ENCODE data around the gene MCCC1. TPM values are rescaled to one million over a fixed set of nuclear protein-coding genes. Genes with fewer than 3 reads are reported as not detected.
"Not testable (repeated sequence)": the region's sequence is repeated elsewhere in the genome, so short reads cannot be mapped to it uniquely, and the experiment has no call there.

The MCCC1 gene
- total RNA-seq, 1 donor from 2014 or later = 102 TPM

DNA sequence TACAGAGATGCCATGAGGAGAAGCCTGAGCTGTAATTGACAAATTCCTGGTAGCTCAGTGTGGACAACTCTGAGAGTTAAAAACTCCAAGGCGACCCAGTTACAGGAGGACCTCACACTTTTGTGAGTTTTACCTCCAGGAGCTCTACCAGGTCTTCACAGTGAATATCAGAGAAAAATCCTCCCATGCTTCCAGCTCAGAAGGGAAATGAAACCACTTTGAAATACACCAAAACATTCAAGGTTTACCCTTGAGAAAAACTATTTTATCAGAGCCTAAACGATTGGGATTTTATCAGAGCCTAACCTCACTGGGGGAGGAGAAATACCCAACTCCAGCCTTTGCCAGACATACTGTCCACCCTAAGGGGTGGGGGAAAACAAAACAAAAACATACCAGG is 52.4 kb downstream of the MCCC1 start:
- no peak for DNase-seq (ENCODE audit: low spot score)

DNA sequence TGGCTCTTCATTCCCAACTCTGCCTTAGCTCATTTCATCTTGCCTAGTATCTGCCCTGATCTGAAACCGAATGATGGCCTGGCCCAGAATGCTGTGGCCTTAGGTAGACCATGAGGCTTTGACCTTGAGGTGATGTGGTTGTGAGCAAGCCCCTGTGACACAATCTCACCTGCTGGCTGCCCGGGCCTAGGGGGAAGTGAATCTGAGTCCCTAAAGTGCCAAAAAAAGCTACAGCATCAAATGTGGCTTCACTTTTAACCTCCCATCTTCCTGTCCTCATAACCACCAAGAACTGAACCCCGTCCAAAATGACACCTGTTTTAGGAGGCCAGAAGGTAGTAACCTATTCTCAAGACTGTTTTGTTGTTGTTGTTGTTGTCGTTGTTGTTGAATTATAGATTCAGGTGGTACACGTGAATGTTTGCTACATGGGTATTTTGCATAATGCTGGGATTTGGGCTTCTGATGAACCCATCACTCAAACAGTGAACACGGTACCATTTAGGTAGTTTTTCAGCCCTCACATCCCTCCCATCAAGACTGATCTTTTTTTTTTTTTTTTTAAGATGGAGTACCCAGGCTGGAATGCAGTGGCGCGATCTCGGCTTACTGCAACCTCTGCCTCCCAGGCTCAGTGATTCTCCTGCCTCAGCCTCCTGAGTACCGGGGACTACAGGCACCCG is 54.6 kb downstream of the MCCC1 start:
- no peak for DNase-seq (ENCODE audit: low spot score)

DNA sequence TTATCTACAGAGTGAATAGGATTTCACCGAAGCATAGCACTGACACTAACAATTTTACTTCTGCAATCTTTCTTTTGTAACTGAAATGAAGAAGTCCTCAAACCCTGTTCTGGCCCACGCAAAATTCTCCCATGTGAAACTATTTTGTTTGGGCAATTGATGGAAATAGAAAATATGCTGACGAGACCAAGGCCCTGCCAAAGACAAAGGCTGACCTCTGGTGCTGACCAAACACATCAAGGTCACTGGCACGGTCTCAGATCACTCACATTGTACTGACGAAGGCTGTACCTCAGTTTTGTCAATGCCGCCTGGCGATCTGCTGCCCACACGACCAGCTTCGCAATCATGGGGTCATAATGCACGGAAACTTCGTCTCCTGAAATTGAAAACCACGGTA is 60.5 kb downstream of the MCCC1 start:
- DNase-seq (ENCODE audit: low spot score) = no peak

DNA sequence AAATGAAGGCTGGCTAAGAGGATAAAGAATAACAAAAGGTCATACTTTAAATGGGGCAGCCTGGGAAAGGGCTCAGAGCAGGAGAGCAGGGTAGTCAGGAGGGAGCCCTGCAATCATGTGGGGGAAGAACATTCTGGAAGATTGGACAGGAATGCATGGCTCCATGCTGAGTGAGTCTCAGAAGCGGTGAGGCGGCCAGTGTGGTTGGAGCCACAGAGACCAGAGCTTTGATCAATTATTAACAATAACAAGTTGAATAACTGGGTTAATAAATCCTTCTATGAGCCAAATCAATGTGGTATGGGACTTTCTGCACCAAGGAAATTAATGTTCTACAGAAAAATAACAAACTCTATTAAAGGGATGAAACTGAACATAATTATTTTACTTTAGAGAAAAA is 61.1 kb downstream of the MCCC1 start:
- no peak for DNase-seq (ENCODE audit: low spot score)

DNA sequence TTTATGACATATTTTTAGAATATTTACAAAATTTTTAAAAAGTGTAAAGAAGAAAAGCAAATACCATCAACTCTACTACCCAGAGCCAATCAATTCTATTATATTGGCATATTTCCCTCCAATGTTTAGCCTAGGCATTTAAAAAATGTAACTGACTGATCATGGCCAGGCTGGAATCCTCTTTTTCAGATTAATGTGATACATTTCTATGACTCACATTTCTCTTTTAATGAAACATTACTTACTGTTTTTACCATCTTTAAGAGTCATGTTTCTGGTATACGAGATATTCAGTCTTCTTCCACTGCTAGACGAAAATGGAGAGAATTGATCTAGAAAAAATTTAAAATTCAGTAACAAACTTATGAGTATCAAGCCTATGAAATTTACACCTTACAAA is 65.5 kb downstream of the MCCC1 start:
- no peak for DNase-seq (ENCODE audit: low spot score)

DNA sequence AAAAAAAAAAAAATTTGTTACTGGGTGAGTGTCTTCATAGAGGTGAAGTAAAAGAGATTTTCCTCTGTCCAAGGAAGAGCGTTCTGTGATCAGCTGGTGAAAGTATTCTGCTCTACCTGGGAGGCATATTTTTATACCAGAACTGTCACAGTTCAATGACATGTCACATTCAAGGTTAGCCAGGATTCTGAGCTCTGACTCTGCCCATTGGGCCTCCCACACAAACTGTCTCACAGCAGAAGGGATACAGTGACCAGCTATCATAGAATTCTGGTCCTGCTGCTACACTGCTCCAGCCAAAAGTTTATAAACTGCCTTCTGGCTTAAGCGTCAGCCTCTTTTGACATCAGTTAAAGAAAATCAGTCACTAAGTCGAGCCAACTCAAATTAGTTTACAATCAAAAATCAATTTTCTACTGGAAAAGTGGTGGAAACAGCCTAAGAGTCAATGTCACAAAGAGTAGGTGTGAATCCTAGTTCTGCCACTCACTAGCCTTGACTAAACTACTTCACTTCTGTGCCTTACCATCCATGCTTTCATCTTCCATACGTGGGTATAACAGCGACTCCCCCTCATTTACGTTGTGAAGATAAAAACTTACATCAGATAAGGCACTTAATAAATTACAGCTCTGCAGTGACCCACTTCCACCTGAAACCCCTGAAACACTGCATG is 66.3 kb downstream of the MCCC1 start:
- no peak for DNase-seq (ENCODE audit: low spot score)

DNA sequence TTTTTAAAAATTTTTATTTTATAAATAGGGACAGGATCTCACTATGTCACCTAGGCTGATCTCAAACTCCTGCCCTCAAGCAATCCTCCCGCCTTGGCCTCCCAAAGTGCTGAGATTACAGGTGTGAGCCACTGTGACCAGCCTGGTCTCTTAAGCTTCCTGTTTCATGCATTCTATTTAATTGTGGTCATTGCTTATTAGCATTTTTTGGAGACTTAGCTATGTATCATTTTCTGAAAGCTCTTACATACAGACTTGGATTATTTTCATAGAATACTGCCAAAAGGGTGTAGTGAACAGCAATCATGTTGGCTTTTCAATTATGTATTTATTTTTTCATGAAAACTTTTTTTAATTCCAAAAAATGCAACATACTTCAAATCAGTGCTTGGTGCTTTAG is 67.5 kb downstream of the MCCC1 start:
- DNase-seq (ENCODE audit: low spot score) = no peak

DNA sequence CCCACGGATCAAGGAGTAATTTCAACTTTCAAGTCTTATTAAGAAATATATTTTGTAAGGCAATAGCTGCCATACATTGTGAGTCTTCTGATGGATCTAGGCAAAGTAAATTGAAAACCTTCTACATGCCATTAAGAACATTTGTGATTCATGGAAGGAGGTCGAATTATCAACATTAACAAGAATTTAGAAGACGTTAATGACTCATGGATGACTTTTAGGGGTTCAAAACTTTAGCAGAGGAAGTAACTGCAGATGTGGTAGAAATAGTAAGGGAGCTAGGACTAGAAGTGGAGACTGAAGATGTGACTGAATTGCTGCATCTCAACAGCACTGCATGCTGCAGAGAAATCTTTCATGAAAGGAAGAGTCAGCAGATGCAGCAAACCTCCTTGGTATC is 70.9 kb downstream of the MCCC1 start:
- no peak for DNase-seq (ENCODE audit: low spot score)

DNA sequence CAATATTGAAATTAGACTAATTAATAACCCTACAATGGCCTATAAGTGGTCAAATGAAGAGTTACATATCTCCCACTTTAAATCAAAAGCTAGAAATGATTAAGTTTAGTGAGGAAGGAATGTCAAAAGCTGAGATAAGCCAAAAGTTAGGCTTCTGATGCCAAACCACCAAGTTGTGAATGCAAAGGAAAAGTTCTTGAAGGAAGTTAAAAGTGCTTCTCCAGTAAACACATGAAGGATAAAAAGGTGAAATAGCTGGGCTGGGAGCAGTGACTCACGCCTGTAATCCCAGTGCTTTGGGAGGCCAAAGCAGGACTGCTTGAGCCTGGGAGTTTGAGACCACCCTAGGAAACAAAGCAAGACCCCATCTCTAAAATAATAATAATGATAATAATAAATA is 72.0 kb downstream of the MCCC1 start:
- no peak for DNase-seq (ENCODE audit: low spot score)

DNA sequence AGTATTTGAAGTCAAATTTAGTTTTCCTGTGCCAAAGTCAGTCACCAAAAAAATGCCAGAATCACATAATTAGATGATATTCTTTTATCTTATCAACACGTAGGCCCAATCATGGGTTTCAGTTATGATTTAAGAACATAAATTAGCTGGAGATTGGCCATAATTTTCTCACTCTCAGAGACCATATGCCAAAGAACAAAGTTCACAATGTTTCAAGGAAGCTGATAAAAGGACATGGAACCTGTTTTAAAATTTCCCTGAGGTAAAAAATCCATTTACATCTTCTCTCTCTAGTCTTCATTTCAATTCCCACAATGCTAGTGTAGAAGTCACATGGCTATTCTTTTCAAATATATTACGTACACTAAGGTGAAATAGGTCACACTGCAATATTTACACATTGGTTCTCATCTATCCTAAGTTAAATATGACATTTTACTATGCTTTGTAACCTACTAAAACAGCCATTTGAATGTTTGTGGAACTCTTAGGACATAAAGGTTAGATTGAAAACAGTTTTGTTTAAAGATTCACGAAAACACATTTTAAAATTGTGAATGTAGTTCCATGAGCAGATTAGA is 76.3 kb downstream of the MCCC1 start:
- no peak for DNase-seq (ENCODE audit: low spot score)

DNA sequence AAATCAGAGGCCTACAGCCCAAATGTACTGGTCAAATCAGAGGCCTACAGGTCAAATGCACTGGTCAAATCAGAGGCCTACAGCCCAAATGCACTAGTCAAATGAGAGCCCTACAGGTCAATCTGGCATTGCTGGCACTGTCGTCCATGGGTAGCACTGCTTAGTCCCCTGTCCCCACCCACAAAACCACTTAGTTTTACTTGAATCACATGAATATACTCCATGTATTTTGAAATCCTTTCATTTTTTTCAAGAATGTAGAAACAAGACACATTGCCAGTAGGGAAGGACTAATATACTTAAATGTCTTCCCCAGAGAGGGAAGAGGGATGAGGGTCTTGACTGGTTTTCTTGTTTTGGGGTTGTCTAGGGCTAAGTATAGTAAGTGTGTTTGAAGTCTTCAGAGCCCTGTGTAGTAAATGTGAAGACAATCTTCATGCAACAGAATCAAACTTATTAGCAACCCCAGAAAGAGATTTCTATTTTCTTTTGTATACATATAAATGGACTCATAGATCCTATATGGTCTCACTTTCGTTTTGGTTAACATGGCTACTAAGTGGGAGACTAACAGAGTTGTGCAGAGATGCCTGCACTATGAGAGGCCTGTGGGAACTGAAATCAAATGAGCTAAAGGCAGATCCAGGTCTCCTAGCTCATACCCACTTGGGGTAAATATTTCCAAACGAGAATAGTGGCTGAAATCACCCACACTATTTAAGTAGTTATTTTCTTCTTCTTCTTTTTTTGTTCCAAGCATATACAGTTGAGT is 80.7 kb downstream of the MCCC1 start:
- DNase-seq (ENCODE audit: low spot score) = no peak

DNA sequence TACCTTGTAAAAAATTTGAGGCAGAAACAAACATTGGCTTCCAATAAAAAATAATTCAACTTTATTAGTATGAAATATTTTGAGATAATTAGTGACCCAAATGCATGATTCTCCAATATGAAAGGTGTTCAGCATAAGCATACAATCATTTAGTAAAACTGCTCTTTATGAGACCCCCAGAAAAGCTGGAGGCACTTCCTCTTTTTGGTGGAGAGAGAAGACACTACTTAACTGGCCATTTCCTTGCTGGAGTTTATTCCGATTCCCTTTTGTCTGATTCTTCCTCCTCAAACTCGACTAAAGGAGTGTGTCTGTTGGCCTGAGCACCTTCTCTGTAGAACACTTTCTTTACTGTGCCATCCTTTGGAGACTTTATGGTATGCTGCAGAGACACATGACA is 84.1 kb downstream of the MCCC1 start:
- no peak for DNase-seq (ENCODE audit: low spot score)

DNA sequence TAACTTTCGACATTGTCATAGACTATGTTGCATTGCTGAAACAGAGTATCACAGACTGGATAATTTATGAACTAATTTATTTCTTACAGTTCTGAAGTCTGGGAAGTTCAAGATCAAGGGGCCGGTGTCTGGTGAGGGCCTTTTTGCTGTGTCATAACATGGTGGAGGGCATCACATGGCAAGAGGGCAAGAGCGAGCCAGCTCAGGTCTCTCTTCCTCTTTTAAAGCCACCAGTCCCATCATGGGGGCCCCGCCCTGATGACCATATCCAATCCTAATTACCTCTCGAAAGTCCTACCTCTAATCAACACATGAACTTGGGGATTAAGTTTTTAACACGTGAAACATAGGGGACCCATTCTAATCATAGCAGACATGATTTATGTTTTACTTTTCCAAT is 85.4 kb downstream of the MCCC1 start:
- DNase-seq (ENCODE audit: low spot score) = no peak

DNA sequence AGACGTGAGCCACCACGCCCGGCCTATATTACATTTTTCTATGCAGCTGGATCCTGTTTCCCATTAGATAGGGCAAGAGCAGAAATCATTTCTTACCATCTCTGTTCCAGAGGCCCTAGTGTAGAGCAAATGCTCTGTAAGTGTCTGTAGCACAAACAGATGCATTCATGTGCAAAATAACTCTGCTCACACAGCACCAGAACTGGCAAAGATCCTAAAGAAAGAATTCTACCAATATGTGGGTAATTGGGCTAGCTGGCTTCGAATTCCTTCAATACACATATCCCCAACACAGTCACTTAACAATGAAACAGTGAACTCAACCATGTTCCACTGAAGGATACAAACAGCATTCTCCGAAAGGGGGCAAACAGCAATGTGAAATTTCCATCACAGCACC is 86.2 kb downstream of the MCCC1 start:
- DNase-seq (ENCODE audit: low spot score) = no peak

DNA sequence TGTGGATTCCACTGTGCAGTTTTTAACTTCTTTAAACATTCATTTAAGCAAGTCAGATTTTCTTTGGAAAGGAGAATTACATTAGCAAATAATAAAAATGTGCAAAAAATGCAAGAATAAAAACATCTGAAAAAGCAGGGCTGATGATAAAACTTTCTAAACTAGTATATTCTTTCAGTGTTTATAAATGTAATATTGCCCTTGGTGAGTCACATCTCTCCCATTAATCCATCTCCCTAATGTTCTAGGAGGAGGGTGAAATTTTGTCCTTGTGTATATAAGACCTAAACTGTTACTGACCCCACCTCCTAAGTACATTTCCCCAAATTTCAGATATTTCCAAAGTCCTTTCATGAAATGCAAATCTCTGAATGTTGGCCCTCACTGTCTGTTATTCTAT is 90.5 kb downstream of the MCCC1 start:
- no peak for DNase-seq (ENCODE audit: low spot score)

DNA sequence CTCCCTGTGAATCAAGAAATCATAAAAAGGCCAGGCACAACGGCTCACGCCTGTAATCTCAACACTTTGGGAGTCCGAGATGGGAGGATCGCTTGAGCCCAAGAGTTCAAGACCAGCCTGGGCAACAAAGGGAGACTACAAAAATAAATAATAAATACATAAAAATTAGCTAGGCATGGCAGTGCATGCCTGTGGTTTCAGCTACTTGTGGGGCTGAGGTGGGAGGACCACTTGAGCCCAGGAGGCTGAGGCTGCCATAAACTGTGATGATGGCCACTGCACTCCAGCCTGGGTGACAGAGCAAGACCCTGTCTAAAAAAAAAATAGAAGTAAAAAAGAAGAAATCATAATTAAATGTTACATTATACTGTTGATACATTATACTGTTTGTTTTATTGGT is 91.0 kb downstream of the MCCC1 start:
- DNase-seq (ENCODE audit: low spot score) = no peak

DNA sequence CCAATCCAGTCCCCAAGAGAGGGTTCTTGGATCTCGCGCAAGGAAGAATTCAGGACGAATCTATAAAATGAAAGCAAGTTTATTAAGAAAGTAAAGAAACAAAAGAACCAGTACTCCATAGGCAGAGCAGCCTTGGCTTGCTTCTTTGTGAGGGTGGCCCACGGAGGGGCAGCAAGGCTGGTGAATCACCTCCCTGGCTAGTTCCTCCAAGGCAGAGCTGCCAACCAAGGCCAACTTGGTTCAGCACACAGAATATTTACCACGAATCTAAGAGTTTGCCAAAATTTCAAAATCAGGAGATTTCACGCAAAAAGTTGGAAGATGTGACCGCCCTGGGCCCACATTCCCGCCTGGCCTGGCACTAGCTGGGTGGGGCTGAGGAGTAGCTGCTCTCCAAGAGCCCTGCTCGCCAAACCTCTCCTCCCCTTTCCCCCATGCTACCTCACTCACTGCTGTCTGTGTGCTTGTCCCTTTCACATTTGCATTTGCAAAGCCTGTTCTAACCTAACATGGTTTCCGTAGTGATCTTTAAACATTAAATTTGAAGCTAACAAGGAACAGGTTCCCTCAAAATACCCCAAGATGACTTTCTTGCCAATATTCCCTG is 92.8 kb downstream of the MCCC1 start:
- DNase-seq (ENCODE audit: low spot score) = no peak

DNA sequence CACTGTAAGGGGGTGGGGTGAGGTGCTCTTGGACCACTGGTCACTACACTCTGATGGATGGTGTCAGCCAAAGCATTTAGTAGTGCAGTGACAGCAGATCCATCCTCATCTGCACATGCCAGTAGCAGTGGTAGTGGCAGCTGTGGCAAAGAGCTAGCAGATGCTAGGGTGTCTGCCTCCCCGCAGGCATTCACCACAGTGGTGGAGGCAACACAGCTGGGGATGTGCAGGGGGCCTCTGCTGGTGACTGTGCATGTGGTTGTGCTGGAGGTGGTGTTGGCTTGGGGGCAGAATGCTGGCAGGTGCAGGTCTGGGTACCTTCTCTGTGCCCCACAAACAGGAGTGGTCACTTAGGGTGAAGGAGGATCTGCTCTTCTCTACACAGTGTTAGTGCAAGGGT is 99.5 kb downstream of the MCCC1 start:
- no peak for DNase-seq (ENCODE audit: low spot score)

DNA sequence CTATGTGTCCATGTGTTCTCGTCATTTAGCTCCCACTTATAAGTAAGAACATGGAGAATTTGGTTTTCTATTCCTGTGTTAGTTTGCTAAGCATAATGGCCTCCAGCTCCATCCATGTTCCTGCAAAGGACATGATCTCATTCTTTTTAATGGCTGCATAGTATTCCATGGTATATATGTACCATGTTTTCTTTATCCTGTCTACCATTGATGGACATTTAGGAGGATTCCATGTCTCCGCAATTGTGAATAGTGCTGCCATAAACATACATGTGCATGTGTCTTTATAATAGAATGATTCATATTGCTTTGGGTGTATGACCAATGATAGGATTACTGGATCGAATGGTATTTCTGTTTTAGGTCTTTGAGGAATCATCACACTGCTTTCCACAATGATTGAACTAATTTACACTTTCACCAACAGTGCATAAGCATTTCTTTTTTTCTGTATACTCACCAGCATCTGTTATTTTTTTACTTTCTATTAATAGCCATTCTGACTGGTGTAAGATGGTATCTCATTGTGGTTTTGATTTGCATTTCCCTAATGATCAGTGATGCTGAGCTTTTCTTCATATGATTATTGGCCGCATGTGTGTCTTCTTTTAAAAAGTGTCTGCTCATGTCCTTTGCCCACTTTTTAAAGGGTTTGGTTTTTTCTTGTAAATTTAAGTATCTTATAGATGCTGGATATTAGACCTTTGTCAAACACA is 105.7 kb downstream of the MCCC1 start:
- DNase-seq (ENCODE audit: low spot score) = not testable (repeated sequence)

DNA sequence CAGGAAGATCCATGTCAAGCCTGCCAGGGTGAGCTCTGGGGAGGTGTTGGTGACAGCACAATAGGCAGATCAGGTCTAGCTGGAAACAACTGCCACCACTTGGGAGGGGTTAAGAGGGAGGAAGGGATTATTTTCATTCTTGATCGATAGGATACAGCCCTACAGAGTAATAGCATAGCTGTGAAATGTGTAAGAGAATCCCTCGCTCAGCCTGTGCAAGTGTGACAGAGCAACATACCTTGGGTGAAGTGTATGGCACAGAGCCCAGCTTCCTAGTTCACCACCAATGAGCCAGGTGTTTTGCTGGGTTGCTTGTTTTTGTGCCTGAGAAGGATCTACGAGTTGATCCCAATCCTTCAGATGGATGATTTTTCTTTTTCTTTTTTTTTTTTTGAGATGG is 109.7 kb downstream of the MCCC1 start:
- no peak for DNase-seq (ENCODE audit: low spot score)

DNA sequence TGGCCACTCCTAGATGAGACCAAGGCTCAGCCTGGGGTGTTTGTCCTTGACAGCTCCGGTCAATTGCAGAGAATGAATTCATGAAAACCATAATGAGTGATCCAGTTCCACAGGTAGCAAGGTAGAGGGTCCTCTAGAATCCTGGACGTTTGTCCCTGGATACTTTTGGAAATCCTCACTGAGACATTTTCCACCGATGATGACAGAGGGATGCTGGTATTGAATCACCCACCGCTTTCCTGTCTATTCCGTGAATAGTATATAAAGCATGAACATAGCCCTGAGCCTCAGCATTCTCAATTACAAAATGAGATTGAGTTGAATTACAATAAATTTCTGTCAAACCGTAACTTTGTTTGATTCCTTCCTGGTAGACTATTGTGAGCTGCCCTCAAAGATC is 113.3 kb downstream of the MCCC1 start:
- no peak for DNase-seq (ENCODE audit: low spot score)

DNA sequence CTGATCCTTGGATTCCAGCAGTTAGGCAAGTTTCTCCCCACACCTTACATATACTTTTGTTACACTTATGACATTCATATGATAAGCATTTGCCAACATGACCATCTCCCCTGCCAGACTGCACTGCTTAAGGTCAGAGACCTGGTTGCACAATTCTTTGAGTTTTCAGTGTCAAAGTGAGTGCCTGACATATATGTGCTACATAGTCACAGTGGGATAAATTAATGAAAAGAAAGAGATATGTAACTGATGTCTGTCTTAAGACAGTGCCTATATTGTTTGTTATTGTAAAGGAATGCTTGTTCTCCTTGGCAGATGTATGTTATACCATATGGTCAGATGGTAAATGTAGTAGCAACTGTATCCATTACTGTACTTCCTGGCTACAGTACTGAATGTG is 115.4 kb downstream of the MCCC1 start:
- no peak for DNase-seq (ENCODE audit: low spot score)
